WTC11 (cell line): ENCODE measurements around the gene USP17L27.
"Not testable (repeated sequence)": the region's sequence is repeated elsewhere in the genome, so short reads cannot be mapped to it uniquely, and the experiment has no call there.

Source experiments
- AFF4 ChIP-seq: sonication (generic); formaldehyde crosslinking; IDR thresholded peaks from 2 replicates; pipeline ENCODE4 v1.8.1; 2023; ENCODE audit warnings: mild to moderate bottlenecking, missing genetic modification reagents, borderline replicate concordance
- NR1H2 ChIP-seq: sonication (generic); formaldehyde crosslinking; IDR thresholded peaks from 2 replicates; pipeline ENCODE4 v1.9.0; 2021; ENCODE audit warnings: mild to moderate bottlenecking, moderate library complexity, missing genetic modification reagents
- ZNF121 ChIP-seq: sonication (generic); formaldehyde crosslinking; IDR thresholded peaks from 2 replicates; pipeline ENCODE4 v1.8.0; 2023; ENCODE audit warnings: missing genetic modification reagents
- TF ChIP-seq, protein P1 (sequence below): sonication (generic); formaldehyde crosslinking; IDR thresholded peaks from 2 replicates; pipeline ENCODE4 v1.8.1; 2023; ENCODE audit warnings: mild to moderate bottlenecking, missing genetic modification reagents, moderate library complexity
- TF ChIP-seq, protein P2 (sequence below): fragments of 250-450 bp; sonication (Bioruptor Pico); IDR thresholded peaks from 2 replicates; pipeline ENCODE4 v1.9.0; 2021; ENCODE audit warnings: mild to moderate bottlenecking
- TF ChIP-seq, protein P3 (sequence below): sonication (generic); formaldehyde crosslinking; conservative IDR thresholded peaks from 2 replicates; pipeline ENCODE4 v1.8.1; 2023; ENCODE audit warnings: mild to moderate bottlenecking, low read depth, missing genetic modification reagents, moderate library complexity

GRCh38 chr4:9389001-9389400, 45.1 kb downstream of the USP17L27 start:
- not testable (repeated sequence) for TF ChIP-seq AFF4, NR1H2, ZNF121 (CRISPR knock-in tag)
- TF ChIP-seq, protein P1, sequence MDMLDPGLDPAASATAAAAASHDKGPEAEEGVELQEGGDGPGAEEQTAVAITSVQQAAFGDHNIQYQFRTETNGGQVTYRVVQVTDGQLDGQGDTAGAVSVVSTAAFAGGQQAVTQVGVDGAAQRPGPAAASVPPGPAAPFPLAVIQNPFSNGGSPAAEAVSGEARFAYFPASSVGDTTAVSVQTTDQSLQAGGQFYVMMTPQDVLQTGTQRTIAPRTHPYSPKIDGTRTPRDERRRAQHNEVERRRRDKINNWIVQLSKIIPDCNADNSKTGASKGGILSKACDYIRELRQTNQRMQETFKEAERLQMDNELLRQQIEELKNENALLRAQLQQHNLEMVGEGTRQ (CRISPR knock-in tag) = not testable (repeated sequence)
- TF ChIP-seq, protein P2, sequence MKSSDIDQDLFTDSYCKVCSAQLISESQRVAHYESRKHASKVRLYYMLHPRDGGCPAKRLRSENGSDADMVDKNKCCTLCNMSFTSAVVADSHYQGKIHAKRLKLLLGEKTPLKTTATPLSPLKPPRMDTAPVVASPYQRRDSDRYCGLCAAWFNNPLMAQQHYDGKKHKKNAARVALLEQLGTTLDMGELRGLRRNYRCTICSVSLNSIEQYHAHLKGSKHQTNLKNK (CRISPR knock-in tag) = not testable (repeated sequence)
- TF ChIP-seq, protein P3, sequence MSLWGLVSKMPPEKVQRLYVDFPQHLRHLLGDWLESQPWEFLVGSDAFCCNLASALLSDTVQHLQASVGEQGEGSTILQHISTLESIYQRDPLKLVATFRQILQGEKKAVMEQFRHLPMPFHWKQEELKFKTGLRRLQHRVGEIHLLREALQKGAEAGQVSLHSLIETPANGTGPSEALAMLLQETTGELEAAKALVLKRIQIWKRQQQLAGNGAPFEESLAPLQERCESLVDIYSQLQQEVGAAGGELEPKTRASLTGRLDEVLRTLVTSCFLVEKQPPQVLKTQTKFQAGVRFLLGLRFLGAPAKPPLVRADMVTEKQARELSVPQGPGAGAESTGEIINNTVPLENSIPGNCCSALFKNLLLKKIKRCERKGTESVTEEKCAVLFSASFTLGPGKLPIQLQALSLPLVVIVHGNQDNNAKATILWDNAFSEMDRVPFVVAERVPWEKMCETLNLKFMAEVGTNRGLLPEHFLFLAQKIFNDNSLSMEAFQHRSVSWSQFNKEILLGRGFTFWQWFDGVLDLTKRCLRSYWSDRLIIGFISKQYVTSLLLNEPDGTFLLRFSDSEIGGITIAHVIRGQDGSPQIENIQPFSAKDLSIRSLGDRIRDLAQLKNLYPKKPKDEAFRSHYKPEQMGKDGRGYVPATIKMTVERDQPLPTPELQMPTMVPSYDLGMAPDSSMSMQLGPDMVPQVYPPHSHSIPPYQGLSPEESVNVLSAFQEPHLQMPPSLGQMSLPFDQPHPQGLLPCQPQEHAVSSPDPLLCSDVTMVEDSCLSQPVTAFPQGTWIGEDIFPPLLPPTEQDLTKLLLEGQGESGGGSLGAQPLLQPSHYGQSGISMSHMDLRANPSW (CRISPR knock-in tag) = not testable (repeated sequence)
